ENCODE results near the gene PATL1.
"Not testable (repeated sequence)": the region's sequence is repeated elsewhere in the genome, so short reads cannot be mapped to it uniquely, and the experiment has no call there.

PATL1 gene

GRCh38 chr11:59668950-59669610, at the start of gene PATL1:
TSS of gene PATL1 (minus strand) at chr11:59669037. CDS start at chr11:59668895, 142 bp downstream.
- DNase-seq (ENCODE audit: low read depth in 1 of 2, low spot score in 1 of 2), result peak; percentile 96 to 98

- no peak for DNase-seq (ENCODE audit: low read depth in 1 of 2, low spot score in 1 of 2)
Observed at GRCh38 chr11:59716051-59716450, 47.2 kb upstream of the PATL1 start.

- DNase-seq (ENCODE audit: low read depth in 1 of 2, low spot score in 1 of 2), result no peak
Observed at GRCh38 chr11:59713745-59714144, 44.9 kb upstream of the PATL1 start, which contains the start of gene OR10V1. TSS of gene OR10V1 (minus strand) at chr11:59713845. CDS start at chr11:59713845, 0 bp downstream.

GRCh38 chr11:59710136-59710847, 41.5 kb upstream of the PATL1 start:
- no peak for DNase-seq (ENCODE audit: low read depth in 1 of 2, low spot score in 1 of 2)

GRCh38 chr11:59708537-59708936, 39.7 kb upstream of the PATL1 start:
- DNase-seq (ENCODE audit: low read depth in 1 of 2, low spot score in 1 of 2), result no peak

GRCh38 chr11:59707371-59707770, 38.5 kb upstream of the PATL1 start:
- DNase-seq (ENCODE audit: low read depth in 1 of 2, low spot score in 1 of 2), result no peak

GRCh38 chr11:59706518-59707285, 37.9 kb upstream of the PATL1 start:
- no peak for DNase-seq (ENCODE audit: low read depth in 1 of 2, low spot score in 1 of 2)

GRCh38 chr11:59705294-59705693, 36.5 kb upstream of the PATL1 start:
- DNase-seq (ENCODE audit: low read depth in 1 of 2, low spot score in 1 of 2), result no peak

GRCh38 chr11:59703515-59703914, 34.7 kb upstream of the PATL1 start:
- DNase-seq (ENCODE audit: low read depth in 1 of 2, low spot score in 1 of 2), result not testable (repeated sequence)

- DNase-seq (ENCODE audit: low read depth in 1 of 2, low spot score in 1 of 2), result not testable (repeated sequence)
Observed at GRCh38 chr11:59700157-59700556, 31.3 kb upstream of the PATL1 start.

- DNase-seq (ENCODE audit: low read depth in 1 of 2, low spot score in 1 of 2), result no peak
Observed at GRCh38 chr11:59698506-59698905, 29.7 kb upstream of the PATL1 start.

GRCh38 chr11:59692915-59693314, 24.1 kb upstream of the PATL1 start:
- DNase-seq (ENCODE audit: low read depth in 1 of 2, low spot score in 1 of 2), result no peak

- no peak for DNase-seq (ENCODE audit: low read depth in 1 of 2, low spot score in 1 of 2)
Observed at GRCh38 chr11:59691156-59691555, 22.3 kb upstream of the PATL1 start.

- no peak for DNase-seq (ENCODE audit: low read depth in 1 of 2, low spot score in 1 of 2)
Observed at GRCh38 chr11:59689015-59689414, 20.2 kb upstream of the PATL1 start.

GRCh38 chr11:59681260-59681725, 12.5 kb upstream of the PATL1 start:
- DNase-seq (ENCODE audit: low read depth in 1 of 2, low spot score in 1 of 2), result not testable (repeated sequence)

GRCh38 chr11:59680287-59681154, 11.7 kb upstream of the PATL1 start:
- DNase-seq (ENCODE audit: low read depth in 1 of 2, low spot score in 1 of 2), result peak; percentile 13 to 16

- no peak for DNase-seq (ENCODE audit: low read depth in 1 of 2, low spot score in 1 of 2)
Observed at GRCh38 chr11:59679347-59679746, 10.5 kb upstream of the PATL1 start.

- DNase-seq (ENCODE audit: low read depth in 1 of 2, low spot score in 1 of 2), result no peak
Observed at GRCh38 chr11:59678813-59679165, 10.0 kb upstream of the PATL1 start.

GRCh38 chr11:59678118-59678812, 9.4 kb upstream of the PATL1 start:
- DNase-seq (ENCODE audit: low read depth in 1 of 2, low spot score in 1 of 2), result no peak

GRCh38 chr11:59676205-59676604, 7.4 kb upstream of the PATL1 start:
- DNase-seq (ENCODE audit: low read depth in 1 of 2, low spot score in 1 of 2), result no peak
